Right lobe of liver (tissue), 4 donors: ENCODE data around the gene FYB1.

Experiments used
- POLR2A ChIP-seq: fragments of 450-650 bp; IDR thresholded peaks from one replicate; pipeline ENCODE4 v1.6.1; 2017; ENCODE audit warnings: antibody characterized with exemption, mild to moderate bottlenecking
- TF ChIP-seq, protein P1 (sequence below), 4 donors: fragments of 200-600 bp in 3 of 4; fragments of 450-650 bp in 1 of 4; IDR thresholded peaks; one replicate each; pipeline versions ENCODE4 v1.5.1 to v1.8.0; 2016 to 2022; ENCODE audit warnings: antibody characterized with exemption in 4 of 4, mild to moderate bottlenecking in 2 of 4
- donor health status: DM: no; HTN: no; CAD: no.
- donor health status: DM: no; HTN: no; CAD: no.
- donor health status: DM: no; HTN: yes; CAD: no.

DNA sequence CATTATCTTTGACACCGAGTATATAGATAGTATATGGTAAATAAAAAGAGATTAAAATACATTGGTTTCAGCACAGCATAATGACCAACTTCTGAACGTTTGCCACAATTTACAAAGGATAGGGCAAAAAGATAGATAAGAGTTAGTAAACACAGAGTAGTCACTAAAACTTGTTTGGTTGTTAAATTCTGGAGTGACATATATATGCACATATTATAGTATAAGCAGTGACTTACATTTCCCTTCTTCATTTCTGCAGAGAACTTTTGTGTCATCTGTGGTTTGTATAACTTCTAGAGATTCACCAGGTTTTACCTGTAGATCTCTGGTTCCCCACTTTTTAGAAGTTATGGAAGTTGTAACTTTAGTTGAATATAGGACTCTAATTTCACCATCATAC lies 100.7 kb downstream of the FYB1 start:
- TF ChIP-seq, protein P1, sequence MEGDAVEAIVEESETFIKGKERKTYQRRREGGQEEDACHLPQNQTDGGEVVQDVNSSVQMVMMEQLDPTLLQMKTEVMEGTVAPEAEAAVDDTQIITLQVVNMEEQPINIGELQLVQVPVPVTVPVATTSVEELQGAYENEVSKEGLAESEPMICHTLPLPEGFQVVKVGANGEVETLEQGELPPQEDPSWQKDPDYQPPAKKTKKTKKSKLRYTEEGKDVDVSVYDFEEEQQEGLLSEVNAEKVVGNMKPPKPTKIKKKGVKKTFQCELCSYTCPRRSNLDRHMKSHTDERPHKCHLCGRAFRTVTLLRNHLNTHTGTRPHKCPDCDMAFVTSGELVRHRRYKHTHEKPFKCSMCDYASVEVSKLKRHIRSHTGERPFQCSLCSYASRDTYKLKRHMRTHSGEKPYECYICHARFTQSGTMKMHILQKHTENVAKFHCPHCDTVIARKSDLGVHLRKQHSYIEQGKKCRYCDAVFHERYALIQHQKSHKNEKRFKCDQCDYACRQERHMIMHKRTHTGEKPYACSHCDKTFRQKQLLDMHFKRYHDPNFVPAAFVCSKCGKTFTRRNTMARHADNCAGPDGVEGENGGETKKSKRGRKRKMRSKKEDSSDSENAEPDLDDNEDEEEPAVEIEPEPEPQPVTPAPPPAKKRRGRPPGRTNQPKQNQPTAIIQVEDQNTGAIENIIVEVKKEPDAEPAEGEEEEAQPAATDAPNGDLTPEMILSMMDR (IDR thresholded peaks at IDR 0.05): no peak
- no peak for TF ChIP-seq POLR2A
